A549 (cell line): ENCODE measurements around the gene ARRDC3.

Experiments
- CBX2 ChIP-seq: fragments of 200-600 bp; sonication (generic); IDR thresholded peaks from 2 replicates; pipeline ENCODE4 v1.6.1; 2016; ENCODE audit warnings: low read depth, mild to moderate bottlenecking, borderline replicate concordance
- CBX8 ChIP-seq: fragments of 200-600 bp; sonication (generic); IDR thresholded peaks from 2 replicates; pipeline ENCODE4 v1.6.1; 2016
- CTCF ChIP-seq: fragments of >200 bp; sonication (Bioruptor Twin); formaldehyde crosslinking; IDR thresholded peaks from 3 replicates; pipeline ENCODE4 v1.5.1; 2016
- ELK1 ChIP-seq: fragments of 150-350 bp; IDR thresholded peaks from 2 replicates; pipeline ENCODE4 v1.6.1; 2014; ENCODE audit warnings: low read depth, mild to moderate bottlenecking, low read length
- HOXB13 ChIP-seq: fragments of 250-450 bp; sonication (Bioruptor Pico); IDR thresholded peaks from 2 replicates; pipeline ENCODE4 v1.5.0; 2020; ENCODE audit warnings: low read depth, mild to moderate bottlenecking, moderate library complexity
- KDM1A ChIP-seq: fragments of 200-600 bp; sonication (generic); IDR thresholded peaks from 2 replicates; pipeline ENCODE4 v1.6.1; 2016; ENCODE audit warnings: low read depth, mild to moderate bottlenecking
- MAZ ChIP-seq: fragments of 150-350 bp; IDR thresholded peaks from 2 replicates; pipeline ENCODE4 v1.6.1; 2014; ENCODE audit warnings: antibody characterized with exemption, low read depth, low read length, borderline replicate concordance
- POLR2A ChIP-seq: IDR thresholded peaks from 2 replicates; pipeline ENCODE4 v1.6.1; 2012; ENCODE audit warnings: mild to moderate bottlenecking, low read length
- POLR2AphosphoS2 ChIP-seq: conservative IDR thresholded peaks from 2 replicates; pipeline ENCODE4 v1.6.1; 2012; ENCODE audit warnings: low read length, improper control_type of control experiment, inconsistent platforms

GRCh38 chr5:91383027-91383955 lies at the start of gene ARRDC3:
- TF ChIP-seq CBX2 (no peak), CTCF (no peak), KDM1A (no peak), POLR2AphosphoS2 (no peak), POLR2A (peak; percentile 97), HOXB13 (CRISPR knock-in tag) (no peak), MAZ (peak; percentile 95), CBX8 (no peak), ELK1 (no peak)
